ENCODE results near the gene ESYT2. TPM values are rescaled to one million over a fixed set of nuclear protein-coding genes. Genes with fewer than 3 reads are reported as not detected.

The ESYT2 gene
- total RNA-seq, 1 experiment from 2014 or later = 39.0 TPM

DNA sequence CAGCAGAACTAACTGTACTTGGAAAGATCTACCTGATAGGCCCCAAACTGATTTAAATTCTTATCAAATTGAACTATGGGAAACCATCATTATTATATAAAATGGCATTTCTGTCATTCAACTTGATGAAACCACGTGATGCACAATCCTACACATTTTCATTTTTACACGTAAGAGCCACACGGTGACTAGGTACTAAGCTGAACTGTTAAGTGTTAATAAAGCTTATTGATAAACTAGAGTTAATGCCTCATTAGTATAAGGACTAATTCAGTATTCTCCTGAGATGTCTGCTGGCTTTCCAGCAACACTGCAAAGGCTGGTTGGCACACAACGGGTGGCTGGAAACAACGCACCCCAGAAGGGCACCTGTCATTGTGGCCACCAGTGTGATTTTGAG is 129.3 kb downstream of the ESYT2 start:
- Histone ChIP-seq H2BK15ac (ENCODE audit: low read depth, low read length) (no peak overlapping the region), H3K23ac (ENCODE audit: insufficient read length, low read depth, low read length) (no peak overlapping the region), H2BK20ac (ENCODE audit: low read depth, low read length, poor library complexity, severe bottlenecking) (no peak overlapping the region), H4K8ac (replicated peaks; ENCODE audit: insufficient read length, low read depth, low read length) (no peak overlapping the region), H3K79me1 (ENCODE audit: insufficient read depth, low read depth, low read length, poor library complexity, severe bottlenecking) (peaks cover 6% of the 10 kb centered on the region), H3K27me3 (ENCODE audit: insufficient read depth, low read length) (no peaks in the 10 kb centered on the region), H3K79me2 (ENCODE audit: insufficient read depth, low read length) (peaks cover 24% of the 10 kb centered on the region; the same call in 1 of the 2 replicates), H3K56ac (ENCODE audit: insufficient read length, low read depth, low read length) (no peak overlapping the region), H2AFZ (ENCODE audit: low read length) (no peak overlapping the region), H3K9me3 (ENCODE audit: control insufficient read depth, low read depth, low read length) (no peaks in the 10 kb centered on the region), H4K5ac (ENCODE audit: insufficient read length, low read depth, low read length) (no peak overlapping the region), H3K14ac (ENCODE audit: insufficient read depth, low read length) (no peak overlapping the region), H3K4me2 (ENCODE audit: insufficient read depth, insufficient read length, low read length) (no peak overlapping the region), H3K18ac (ENCODE audit: insufficient read length, low read depth, low read length) (no peak overlapping the region), H2AK5ac (ENCODE audit: insufficient read length, low read length) (no peak overlapping the region), H3K23me2 (ENCODE audit: insufficient read length, low read depth, low read length, poor library complexity, severe bottlenecking) (peaks cover 12% of the 10 kb centered on the region), H2BK120ac (ENCODE audit: low read depth, low read length, poor library complexity, severe bottlenecking) (no peak overlapping the region), H3K9ac (ENCODE audit: extremely low read depth, insufficient read length, low read length) (no peak overlapping the region), H2BK5ac (ENCODE audit: insufficient read length, low read length) (no peak overlapping the region), H3K27ac (ENCODE audit: insufficient read length, low read depth, low read length) (no peak overlapping the region), H2BK12ac (ENCODE audit: insufficient read length, low read depth, low read length) (no peak overlapping the region), H3K4me1 (ENCODE audit: insufficient read depth, low read length) (peaks cover 3% of the 10 kb centered on the region), H3T11ph (ENCODE audit: low read length) (no peak overlapping the region), H3K4ac (ENCODE audit: low read depth, low read length) (no peak overlapping the region), H4K91ac (ENCODE audit: insufficient read length, low read depth, low read length) (no peak overlapping the region), H4K20me1 (ENCODE audit: control insufficient read depth, insufficient read depth, insufficient read length) (no peaks in the 10 kb centered on the region)
- Mint-ChIP-seq H3K4me3 (no peak overlapping the region), H3K27me3 (ENCODE audit: low read depth) (no peaks in the 10 kb centered on the region), H3K4me1 (peaks cover 32% of the 10 kb centered on the region in 2 experiments), H3K36me3 (ENCODE audit: insufficient read depth in 1 of 3, low read depth in 3 of 3) (peaks cover 37 to 66% (median 60%) of the 10 kb centered on the region in 3 experiments), H3K9me3 (no peaks in the 10 kb centered on the region), H3K27ac (no peak overlapping the region)
- no CpG with 5 or more reads among the region's 5 CpGs for WGBS (ENCODE audit: extremely low coverage, insufficient read length, low lambda C conversion rate)
- TF ChIP-seq, protein P1, sequence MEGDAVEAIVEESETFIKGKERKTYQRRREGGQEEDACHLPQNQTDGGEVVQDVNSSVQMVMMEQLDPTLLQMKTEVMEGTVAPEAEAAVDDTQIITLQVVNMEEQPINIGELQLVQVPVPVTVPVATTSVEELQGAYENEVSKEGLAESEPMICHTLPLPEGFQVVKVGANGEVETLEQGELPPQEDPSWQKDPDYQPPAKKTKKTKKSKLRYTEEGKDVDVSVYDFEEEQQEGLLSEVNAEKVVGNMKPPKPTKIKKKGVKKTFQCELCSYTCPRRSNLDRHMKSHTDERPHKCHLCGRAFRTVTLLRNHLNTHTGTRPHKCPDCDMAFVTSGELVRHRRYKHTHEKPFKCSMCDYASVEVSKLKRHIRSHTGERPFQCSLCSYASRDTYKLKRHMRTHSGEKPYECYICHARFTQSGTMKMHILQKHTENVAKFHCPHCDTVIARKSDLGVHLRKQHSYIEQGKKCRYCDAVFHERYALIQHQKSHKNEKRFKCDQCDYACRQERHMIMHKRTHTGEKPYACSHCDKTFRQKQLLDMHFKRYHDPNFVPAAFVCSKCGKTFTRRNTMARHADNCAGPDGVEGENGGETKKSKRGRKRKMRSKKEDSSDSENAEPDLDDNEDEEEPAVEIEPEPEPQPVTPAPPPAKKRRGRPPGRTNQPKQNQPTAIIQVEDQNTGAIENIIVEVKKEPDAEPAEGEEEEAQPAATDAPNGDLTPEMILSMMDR (conservative IDR thresholded peaks at IDR 0.05) = no peak
- no peak for DNase-seq
